Right lobe of liver (tissue), 4 donors: ENCODE results near the gene GUK1.

Experiments
- POLR2A ChIP-seq: fragments of 450-650 bp; IDR thresholded peaks from one replicate; pipeline ENCODE4 v1.6.1; 2017; ENCODE audit warnings: antibody characterized with exemption, mild to moderate bottlenecking
- TF ChIP-seq, protein P1 (sequence below), 4 donors: fragments of 200-600 bp in 3 of 4; fragments of 450-650 bp in 1 of 4; IDR thresholded peaks; one replicate each; pipeline versions ENCODE4 v1.5.1 to v1.8.0; 2016 to 2022; ENCODE audit warnings: antibody characterized with exemption in 4 of 4, mild to moderate bottlenecking in 2 of 4
- donor health status: DM: no; HTN: no; CAD: no.
- donor health status: DM: no; HTN: no; CAD: no.
- donor health status: DM: no; HTN: yes; CAD: no.

DNA sequence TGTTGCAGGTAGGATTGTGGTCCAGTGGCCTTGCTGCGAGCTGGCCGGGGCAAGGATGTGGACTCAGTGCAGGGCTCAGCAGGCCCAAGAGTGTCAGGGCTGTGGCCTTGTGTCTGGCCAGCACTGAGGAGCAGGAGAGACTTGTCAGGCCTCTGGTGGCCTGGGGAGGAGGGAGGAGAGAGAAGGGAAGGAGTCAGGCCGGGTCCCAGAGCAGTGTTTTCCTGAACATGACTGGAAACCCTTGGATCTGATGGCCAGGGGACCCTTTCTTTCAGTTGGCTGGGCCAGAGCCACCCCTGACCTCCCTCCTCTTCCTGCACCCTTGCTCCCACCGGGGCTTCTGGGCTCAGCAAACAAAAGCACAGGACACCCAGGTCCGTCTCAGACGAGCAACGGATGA, 30.6 kb downstream of the GUK1 start:
- no peak for TF ChIP-seq POLR2A
- TF ChIP-seq, protein P1, sequence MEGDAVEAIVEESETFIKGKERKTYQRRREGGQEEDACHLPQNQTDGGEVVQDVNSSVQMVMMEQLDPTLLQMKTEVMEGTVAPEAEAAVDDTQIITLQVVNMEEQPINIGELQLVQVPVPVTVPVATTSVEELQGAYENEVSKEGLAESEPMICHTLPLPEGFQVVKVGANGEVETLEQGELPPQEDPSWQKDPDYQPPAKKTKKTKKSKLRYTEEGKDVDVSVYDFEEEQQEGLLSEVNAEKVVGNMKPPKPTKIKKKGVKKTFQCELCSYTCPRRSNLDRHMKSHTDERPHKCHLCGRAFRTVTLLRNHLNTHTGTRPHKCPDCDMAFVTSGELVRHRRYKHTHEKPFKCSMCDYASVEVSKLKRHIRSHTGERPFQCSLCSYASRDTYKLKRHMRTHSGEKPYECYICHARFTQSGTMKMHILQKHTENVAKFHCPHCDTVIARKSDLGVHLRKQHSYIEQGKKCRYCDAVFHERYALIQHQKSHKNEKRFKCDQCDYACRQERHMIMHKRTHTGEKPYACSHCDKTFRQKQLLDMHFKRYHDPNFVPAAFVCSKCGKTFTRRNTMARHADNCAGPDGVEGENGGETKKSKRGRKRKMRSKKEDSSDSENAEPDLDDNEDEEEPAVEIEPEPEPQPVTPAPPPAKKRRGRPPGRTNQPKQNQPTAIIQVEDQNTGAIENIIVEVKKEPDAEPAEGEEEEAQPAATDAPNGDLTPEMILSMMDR (IDR thresholded peaks at IDR 0.05), result no peak
